OCI-LY3 (cell line): ENCODE results near the gene ULK1.

Source experiments
- H2AFZ ChIP-seq: fragments of 200-600, 300-600 bp; shearing (Covaris generic); 2 replicates; pipeline ENCODE4 v1.6.0; 2014; ENCODE audit warnings: antibody characterized with exemption, low read depth, low read length
- H3K27ac ChIP-seq: fragments of 200-600, 300-600 bp; sonication (generic); 2 replicates; pipeline ENCODE4 v1.5.1; 2014; ENCODE audit warnings: mild to moderate bottlenecking, low read length, moderate library complexity, mixed read lengths
- H3K27me3 ChIP-seq: fragments of 200-600, 300-600 bp; sonication (generic); 2 replicates; pipeline ENCODE4 v1.6.1; 2014; ENCODE audit warnings: low read depth, low read length, mixed read lengths
- H3K36me3 ChIP-seq: fragments of 200-600, 300-600 bp; sonication (generic); replicated peaks from 2 replicates; pipeline ENCODE3; 2014; ENCODE audit warnings: low read depth, low read length, mixed read lengths
- H3K4me1 ChIP-seq: fragments of 300-600, 200-600 bp; sonication (generic); 2 replicates; pipeline ENCODE4 v1.6.1; 2014; ENCODE audit warnings: low read length, mixed read lengths
- H3K4me2 ChIP-seq: fragments of 200-600, 300-600 bp; sonication (generic); 2 replicates; pipeline ENCODE4 v1.6.1; 2014; ENCODE audit warnings: low read length, mixed read lengths
- H3K4me3 ChIP-seq: fragments of 300-600, 200-600 bp; sonication (generic); 2 replicates; pipeline ENCODE4 v1.5.1; 2014; ENCODE audit warnings: antibody characterized with exemption, mild to moderate bottlenecking, low read length, moderate library complexity
- H3K79me2 ChIP-seq: fragments of 300-600, 200-600 bp; shearing (Covaris generic); 2 replicates; pipeline ENCODE4 v1.6.1; 2014; ENCODE audit warnings: mild to moderate bottlenecking, low read length, mixed read lengths
- H3K9ac ChIP-seq: fragments of 300-600, 200-600 bp; shearing (Covaris generic); 2 replicates; pipeline ENCODE4 v1.6.0; 2014; ENCODE audit warnings: mild to moderate bottlenecking, low read length, moderate library complexity
- H3K9me3 ChIP-seq: fragments of 200-600, 300-600 bp; shearing (Covaris generic); 2 replicates; pipeline ENCODE4 v1.6.1; 2014; ENCODE audit warnings: low read length, mixed read lengths; ENCODE audit not compliant: insufficient read depth
- H4K20me1 ChIP-seq: fragments of 200-600, 300-600 bp; sonication (generic); 2 replicates; pipeline ENCODE4 v1.6.1; 2016; ENCODE audit warnings: low read length, mixed read lengths; ENCODE audit not compliant: insufficient read depth
- EZH2phosphoT487 ChIP-seq: fragments of 200-600 bp; shearing (Covaris generic); IDR thresholded peaks from 2 replicates; pipeline ENCODE4 v1.6.1; 2018; ENCODE audit warnings: antibody characterized with exemption, mixed run types, low read depth
- TF ChIP-seq, protein P1 (sequence below): fragments of 200-600, 300-600 bp; sonication (generic); IDR thresholded peaks from 2 replicates; pipeline ENCODE4 v1.5.1; 2014; ENCODE audit warnings: antibody characterized with exemption, low read length, low read depth

The ULK1 gene

DNA sequence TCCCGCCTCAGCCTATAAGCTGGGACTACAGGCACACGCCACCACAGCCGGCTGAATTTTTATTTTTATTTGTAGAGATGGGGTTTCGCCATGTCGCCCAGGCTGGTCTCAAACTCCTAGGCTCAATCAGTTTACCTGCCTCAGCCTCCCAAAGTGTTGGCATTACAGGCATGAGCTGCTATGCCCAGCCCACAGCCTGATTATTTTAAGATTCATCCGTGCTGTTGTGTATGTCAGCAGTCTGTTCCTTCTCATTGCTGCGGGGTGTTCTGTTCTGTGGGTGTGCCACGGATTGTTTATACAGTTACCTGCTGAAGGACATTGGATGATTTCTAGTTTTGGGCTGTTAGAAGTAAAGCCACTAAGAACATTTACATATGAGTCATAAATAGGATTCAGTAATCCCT is 45.7 kb downstream of the ULK1 start:
- Histone ChIP-seq H3K36me3 (peaks cover 51% of the 10 kb centered on the region), H3K27ac (no peak overlapping the region), H3K4me2 (no peak overlapping the region), H3K4me3 (no peak overlapping the region), H2AFZ (no peak overlapping the region), H3K4me1 (no peaks in the 10 kb centered on the region), H3K9me3 (no peaks in the 10 kb centered on the region), H3K27me3 (no peaks in the 10 kb centered on the region), H3K9ac (no peak overlapping the region), H4K20me1 (no peaks in the 10 kb centered on the region), H3K79me2 (no peaks in the 10 kb centered on the region)
- TF ChIP-seq, protein P1, sequence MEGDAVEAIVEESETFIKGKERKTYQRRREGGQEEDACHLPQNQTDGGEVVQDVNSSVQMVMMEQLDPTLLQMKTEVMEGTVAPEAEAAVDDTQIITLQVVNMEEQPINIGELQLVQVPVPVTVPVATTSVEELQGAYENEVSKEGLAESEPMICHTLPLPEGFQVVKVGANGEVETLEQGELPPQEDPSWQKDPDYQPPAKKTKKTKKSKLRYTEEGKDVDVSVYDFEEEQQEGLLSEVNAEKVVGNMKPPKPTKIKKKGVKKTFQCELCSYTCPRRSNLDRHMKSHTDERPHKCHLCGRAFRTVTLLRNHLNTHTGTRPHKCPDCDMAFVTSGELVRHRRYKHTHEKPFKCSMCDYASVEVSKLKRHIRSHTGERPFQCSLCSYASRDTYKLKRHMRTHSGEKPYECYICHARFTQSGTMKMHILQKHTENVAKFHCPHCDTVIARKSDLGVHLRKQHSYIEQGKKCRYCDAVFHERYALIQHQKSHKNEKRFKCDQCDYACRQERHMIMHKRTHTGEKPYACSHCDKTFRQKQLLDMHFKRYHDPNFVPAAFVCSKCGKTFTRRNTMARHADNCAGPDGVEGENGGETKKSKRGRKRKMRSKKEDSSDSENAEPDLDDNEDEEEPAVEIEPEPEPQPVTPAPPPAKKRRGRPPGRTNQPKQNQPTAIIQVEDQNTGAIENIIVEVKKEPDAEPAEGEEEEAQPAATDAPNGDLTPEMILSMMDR: no peak
- TF ChIP-seq EZH2phosphoT487: no peak

DNA sequence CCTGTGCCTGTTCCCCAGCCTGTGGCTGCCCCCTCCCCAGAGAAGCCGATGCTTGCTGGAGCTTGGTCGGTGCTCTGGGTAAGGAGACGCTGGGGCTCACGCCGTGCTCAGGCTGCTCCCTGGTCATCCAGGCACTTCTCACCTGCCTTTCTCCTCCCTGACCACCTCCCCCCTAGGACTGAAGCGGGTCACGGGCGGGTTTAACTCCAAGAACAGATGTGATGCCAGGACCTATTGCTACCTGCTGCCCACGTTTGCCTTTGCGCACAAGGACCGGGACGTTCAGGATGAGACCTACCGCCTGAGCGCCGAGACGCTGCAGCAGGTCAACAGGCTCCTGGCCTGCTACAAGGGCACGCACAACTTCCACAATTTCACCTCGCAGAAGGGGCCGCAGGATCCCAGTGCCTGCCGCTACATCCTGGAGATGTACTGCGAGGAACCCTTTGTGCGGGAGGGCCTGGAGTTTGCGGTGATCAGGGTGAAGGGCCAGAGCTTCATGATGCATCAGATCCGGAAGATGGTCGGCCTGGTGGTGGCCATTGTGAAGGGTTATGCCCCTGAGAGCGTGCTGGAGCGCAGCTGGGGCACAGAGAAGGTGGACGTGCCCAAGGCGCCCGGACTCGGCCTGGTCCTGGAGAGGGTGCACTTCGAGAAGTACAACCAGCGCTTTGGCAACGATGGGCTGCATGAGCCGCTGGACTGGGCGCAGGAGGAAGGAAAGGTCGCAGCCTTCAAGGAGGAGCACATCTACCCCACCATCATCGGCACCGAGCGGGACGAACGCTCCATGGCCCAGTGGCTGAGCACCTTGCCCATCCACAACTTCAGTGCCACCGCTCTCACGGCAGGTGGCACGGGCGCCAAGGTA is 46.9 kb downstream of the ULK1 start:
- no peaks in the 10 kb centered on the region for H3K79me2 ChIP-seq
- no peaks in the 10 kb centered on the region for H4K20me1 ChIP-seq
- no peak overlapping the region for H3K9ac ChIP-seq
- no peaks in the 10 kb centered on the region for H3K27me3 ChIP-seq
- peaks cover 50% of the 10 kb centered on the region for H3K36me3 ChIP-seq
- no peak overlapping the region for H3K27ac ChIP-seq
- no peak overlapping the region for H2AFZ ChIP-seq
- no peak overlapping the region for H3K4me2 ChIP-seq
- no peak overlapping the region for H3K4me3 ChIP-seq
- H3K9me3 ChIP-seq: no peaks in the 10 kb centered on the region
- TF ChIP-seq, protein P1: no peak
- TF ChIP-seq EZH2phosphoT487: no peak
- no peaks in the 10 kb centered on the region for H3K4me1 ChIP-seq

GRCh38 chr12:131941987-131942341 is 47.5 kb downstream of the ULK1 start:
- Histone ChIP-seq H3K9me3 (no peaks in the 10 kb centered on the region), H3K4me2 (no peak overlapping the region), H3K4me3 (no peak overlapping the region), H4K20me1 (no peaks in the 10 kb centered on the region), H2AFZ (no peak overlapping the region), H3K36me3 (peaks cover 46% of the 10 kb centered on the region), H3K27me3 (no peaks in the 10 kb centered on the region), H3K4me1 (no peaks in the 10 kb centered on the region), H3K27ac (no peak overlapping the region), H3K9ac (no peak overlapping the region), H3K79me2 (no peaks in the 10 kb centered on the region)
- TF ChIP-seq, protein P1: no peak
- no peak for TF ChIP-seq EZH2phosphoT487

- Histone ChIP-seq H3K27ac (no peak overlapping the region), H3K4me1 (no peaks in the 10 kb centered on the region), H3K79me2 (no peaks in the 10 kb centered on the region), H3K36me3 (peaks cover 44% of the 10 kb centered on the region), H2AFZ (no peak overlapping the region), H3K4me2 (no peak overlapping the region), H3K27me3 (no peaks in the 10 kb centered on the region), H3K9me3 (no peaks in the 10 kb centered on the region), H4K20me1 (no peaks in the 10 kb centered on the region), H3K9ac (no peak overlapping the region), H3K4me3 (no peak overlapping the region)
- TF ChIP-seq, protein P1: no peak
- no peak for TF ChIP-seq EZH2phosphoT487
Measured at GRCh38 chr12:131942671-131943070, 48.2 kb downstream of the ULK1 start.
